GM19239 (cell line): ENCODE results near the gene B3GNT3.

Experiments used
- DNase-seq: peaks from one replicate; pipeline ENCODE4 v3.0.0; 2011; ENCODE audit warnings: low spot score; ENCODE audit not compliant: insufficient read length
- FAIRE-seq: peaks from 2 replicates; lab custom pipeline; 2011; peaks lifted over from hg19 to GRCh38; lab: Jason Lieb, UNC

The B3GNT3 gene

GRCh38 chr19:17794731-17795494 is at the start of gene B3GNT3:
Gene B3GNT3 (plus strand): TSS chr19:17795138. CDS start chr19:17807808, 12,670 bp downstream.
- no peak for FAIRE-seq

GRCh38 chr19:17747205-17748098 is 47.5 kb upstream of the B3GNT3 start:
- DNase-seq (peak; percentile 85), FAIRE-seq (peak; percentile 87)

More at GRCh38 chr19:17794731-17795494, at the start of gene B3GNT3:
- no peak for DNase-seq

GRCh38 chr19:17748884-17749638 is 45.9 kb upstream of the B3GNT3 start:
- no peak for DNase-seq
- no peak for FAIRE-seq

GRCh38 chr19:17749912-17750317 is 45.0 kb upstream of the B3GNT3 start:
- FAIRE-seq: peak; percentile 33
- no peak for DNase-seq

GRCh38 chr19:17751103-17751911 is 43.6 kb upstream of the B3GNT3 start, which contains the start of gene FCHO1:
Gene FCHO1 (plus strand): TSS chr19:17751477. CDS start chr19:17755165, 3,688 bp downstream.
- no peak for FAIRE-seq
- no peak for DNase-seq

GRCh38 chr19:17751912-17752273 is 43.0 kb upstream of the B3GNT3 start:
- peak; percentile 96 for FAIRE-seq

GRCh38 chr19:17752865-17753639 is 41.9 kb upstream of the B3GNT3 start:
- DNase-seq: no peak
- FAIRE-seq: no peak

More at GRCh38 chr19:17751912-17752273, 43.0 kb upstream of the B3GNT3 start:
- no peak for DNase-seq

GRCh38 chr19:17753976-17754375 is 41.0 kb upstream of the B3GNT3 start:
- DNase-seq (no peak), FAIRE-seq (no peak)

GRCh38 chr19:17754634-17755442 is 40.1 kb upstream of the B3GNT3 start:
- peak; percentile 99 for FAIRE-seq
- no peak for DNase-seq

GRCh38 chr19:17755443-17755890 is 39.5 kb upstream of the B3GNT3 start:
- no peak for FAIRE-seq

GRCh38 chr19:17755977-17756670 is 38.8 kb upstream of the B3GNT3 start:
- FAIRE-seq (no peak), DNase-seq (no peak)

More at GRCh38 chr19:17755443-17755890, 39.5 kb upstream of the B3GNT3 start:
- DNase-seq: no peak

GRCh38 chr19:17757125-17757524 is 37.8 kb upstream of the B3GNT3 start:
- DNase-seq (no peak), FAIRE-seq (no peak)

- DNase-seq (no peak), FAIRE-seq (no peak)
Measured at GRCh38 chr19:17758515-17758914, 36.4 kb upstream of the B3GNT3 start.

GRCh38 chr19:17761148-17761547 is 33.8 kb upstream of the B3GNT3 start:
- DNase-seq (no peak), FAIRE-seq (no peak)

GRCh38 chr19:17762505-17763229 is 32.3 kb upstream of the B3GNT3 start:
- DNase-seq: no peak
- FAIRE-seq: peak; percentile 60

- FAIRE-seq (no peak), DNase-seq (no peak)
Measured at GRCh38 chr19:17764348-17764747, 30.6 kb upstream of the B3GNT3 start.
